ENCODE data around the gene APP. TPM values are rescaled to one million over a fixed set of nuclear protein-coding genes. Genes with fewer than 3 reads are reported as not detected.

APP gene
- total and polyA plus RNA-seq, 7 donors, result 37.7 to 118 (median 56.6) TPM

DNA sequence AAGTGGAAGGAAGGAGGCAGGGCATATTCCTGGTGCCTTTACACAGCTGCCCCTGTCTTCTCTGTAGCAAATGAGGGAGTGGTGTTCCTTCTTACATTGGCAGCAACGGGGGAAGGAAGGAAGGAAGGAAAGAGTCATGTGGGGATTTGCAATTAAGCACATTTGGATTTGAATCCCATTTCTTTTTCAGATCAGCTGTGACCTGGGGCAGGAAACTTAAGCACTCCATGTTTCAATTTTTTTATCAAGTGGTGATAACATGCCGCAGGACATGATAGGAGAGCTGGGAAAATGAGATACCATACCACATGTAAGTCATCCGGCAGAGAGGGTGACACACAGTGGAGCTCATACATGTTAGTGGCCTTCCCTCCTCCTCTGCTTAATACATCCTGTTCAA, 186.8 kb downstream of the APP start:
- intact Hi-C loops (cut with DNase I), result no loop called here
- WGBS, 3 donors, result 46 to 49% (median 46%) methylated on average over 3 of the region's 3 CpGs
- Histone ChIP-seq H3K27me3 (ENCODE audit: insufficient read depth in 3 of 3, low read length in 2 of 3) (no peaks in the 10 kb centered on the region), H3K36me3 (ENCODE audit: insufficient read depth in 1 of 2, low read depth in 1 of 2) (peaks cover 0 to 4% of the 10 kb centered on the region in 2 donors), H3K4me3 (no peak overlapping the region), H3K9me3 (no peaks in the 10 kb centered on the region), H3K27ac (no peak overlapping the region), H3K4me1 (peaks cover 7% of the 10 kb centered on the region)
- TF ChIP-seq, protein P1, sequence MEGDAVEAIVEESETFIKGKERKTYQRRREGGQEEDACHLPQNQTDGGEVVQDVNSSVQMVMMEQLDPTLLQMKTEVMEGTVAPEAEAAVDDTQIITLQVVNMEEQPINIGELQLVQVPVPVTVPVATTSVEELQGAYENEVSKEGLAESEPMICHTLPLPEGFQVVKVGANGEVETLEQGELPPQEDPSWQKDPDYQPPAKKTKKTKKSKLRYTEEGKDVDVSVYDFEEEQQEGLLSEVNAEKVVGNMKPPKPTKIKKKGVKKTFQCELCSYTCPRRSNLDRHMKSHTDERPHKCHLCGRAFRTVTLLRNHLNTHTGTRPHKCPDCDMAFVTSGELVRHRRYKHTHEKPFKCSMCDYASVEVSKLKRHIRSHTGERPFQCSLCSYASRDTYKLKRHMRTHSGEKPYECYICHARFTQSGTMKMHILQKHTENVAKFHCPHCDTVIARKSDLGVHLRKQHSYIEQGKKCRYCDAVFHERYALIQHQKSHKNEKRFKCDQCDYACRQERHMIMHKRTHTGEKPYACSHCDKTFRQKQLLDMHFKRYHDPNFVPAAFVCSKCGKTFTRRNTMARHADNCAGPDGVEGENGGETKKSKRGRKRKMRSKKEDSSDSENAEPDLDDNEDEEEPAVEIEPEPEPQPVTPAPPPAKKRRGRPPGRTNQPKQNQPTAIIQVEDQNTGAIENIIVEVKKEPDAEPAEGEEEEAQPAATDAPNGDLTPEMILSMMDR (IDR thresholded peaks at IDR 0.05), result no peak
- DNase-seq (no peak), ATAC-seq (no peak)

DNA sequence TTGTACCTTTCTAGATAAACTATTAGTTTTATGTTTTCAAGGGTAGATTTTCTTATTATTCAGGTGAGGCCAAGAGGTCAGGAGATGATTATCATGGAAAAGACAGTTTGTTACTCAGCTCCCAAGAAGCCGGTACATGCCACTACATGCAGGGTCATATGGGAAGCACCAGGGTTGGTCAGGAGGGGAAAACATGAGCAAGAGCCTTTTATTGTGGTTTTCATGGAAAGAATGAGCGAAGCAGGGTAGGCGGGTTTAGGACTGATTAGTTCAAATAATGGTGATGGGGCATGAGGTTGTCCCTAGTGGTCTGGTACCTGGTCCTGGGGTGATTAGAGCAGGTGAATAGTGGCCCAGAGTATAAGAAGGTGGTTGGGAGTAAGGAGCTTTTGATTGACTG, 189.9 kb downstream of the APP start:
- H3K4me3 ChIP-seq, result no peak overlapping the region
- peaks cover 0 to 4% of the 10 kb centered on the region in 2 donors for H3K36me3 ChIP-seq (ENCODE audit: insufficient read depth in 1 of 2, low read depth in 1 of 2)
- DNase-seq, result no peak
- WGBS, 3 donors, result 96 to 99% (median 99%) methylated on average over 3 of the region's 3 CpGs
- H3K27me3 ChIP-seq (ENCODE audit: insufficient read depth in 3 of 3, low read length in 2 of 3), result no peaks in the 10 kb centered on the region
- no peaks in the 10 kb centered on the region for H3K9me3 ChIP-seq
- intact Hi-C loops (cut with DNase I), result no loop called here
- TF ChIP-seq, protein P1 (IDR thresholded peaks at IDR 0.05), result no peak
- peaks cover 7% of the 10 kb centered on the region for H3K4me1 ChIP-seq
- H3K27ac ChIP-seq, result no peak overlapping the region
- ATAC-seq, result no peak

DNA sequence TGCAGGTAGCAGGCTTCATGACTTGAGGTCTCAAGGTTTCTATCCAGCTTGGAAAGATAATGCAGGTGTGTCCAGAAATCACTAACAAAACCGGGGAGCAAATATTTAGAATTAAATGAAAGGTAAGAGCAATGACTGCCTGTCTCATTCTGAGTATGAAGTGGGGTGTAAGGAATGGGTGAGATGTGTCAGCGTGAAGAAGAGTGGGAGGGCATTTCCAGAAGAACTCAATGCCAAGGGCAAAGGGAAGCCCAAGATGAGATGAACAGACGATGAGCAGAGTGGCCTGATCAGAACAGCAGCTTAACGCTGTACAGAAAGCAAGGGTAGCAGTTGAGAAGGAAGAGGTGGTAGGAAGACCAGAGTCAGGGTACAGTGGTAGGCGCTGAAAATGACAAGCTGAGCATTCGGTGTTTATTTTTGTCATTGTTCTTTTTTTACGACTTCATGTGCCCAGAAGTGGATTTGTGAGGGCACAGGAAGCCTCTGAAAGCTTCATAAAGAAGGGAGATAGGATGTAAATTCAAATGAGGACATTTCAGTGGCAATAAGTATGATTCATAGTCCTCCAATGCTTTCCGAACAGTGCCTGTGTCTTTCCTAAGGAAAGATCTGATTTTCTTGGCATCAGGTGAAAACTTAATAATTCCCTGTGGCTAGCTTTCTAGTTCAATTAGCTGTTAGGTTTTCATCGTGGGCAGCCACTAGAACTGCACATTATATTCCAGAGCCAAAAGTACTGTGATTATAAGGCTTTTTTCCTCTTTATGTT, 190.5 kb downstream of the APP start:
- intact Hi-C loops (cut with DNase I), result no loop called here
- no peak for ATAC-seq
- DNase-seq, result no peak
- TF ChIP-seq, protein P1 (IDR thresholded peaks at IDR 0.05), result no peak
- WGBS, 3 donors, result 73 to 81% (median 76%) methylated on average over 9 of the region's 9 CpGs
- H3K9me3 ChIP-seq, result no peaks in the 10 kb centered on the region
- H3K27me3 ChIP-seq (ENCODE audit: insufficient read depth in 3 of 3, low read length in 2 of 3), result no peaks in the 10 kb centered on the region
- peaks cover 0 to 7% of the 10 kb centered on the region in 2 donors for H3K36me3 ChIP-seq (ENCODE audit: insufficient read depth in 1 of 2, low read depth in 1 of 2)
- no peak overlapping the region for H3K4me3 ChIP-seq
- H3K4me1 ChIP-seq, result peaks cover 7% of the 10 kb centered on the region
- H3K27ac ChIP-seq, result no peak overlapping the region

DNA sequence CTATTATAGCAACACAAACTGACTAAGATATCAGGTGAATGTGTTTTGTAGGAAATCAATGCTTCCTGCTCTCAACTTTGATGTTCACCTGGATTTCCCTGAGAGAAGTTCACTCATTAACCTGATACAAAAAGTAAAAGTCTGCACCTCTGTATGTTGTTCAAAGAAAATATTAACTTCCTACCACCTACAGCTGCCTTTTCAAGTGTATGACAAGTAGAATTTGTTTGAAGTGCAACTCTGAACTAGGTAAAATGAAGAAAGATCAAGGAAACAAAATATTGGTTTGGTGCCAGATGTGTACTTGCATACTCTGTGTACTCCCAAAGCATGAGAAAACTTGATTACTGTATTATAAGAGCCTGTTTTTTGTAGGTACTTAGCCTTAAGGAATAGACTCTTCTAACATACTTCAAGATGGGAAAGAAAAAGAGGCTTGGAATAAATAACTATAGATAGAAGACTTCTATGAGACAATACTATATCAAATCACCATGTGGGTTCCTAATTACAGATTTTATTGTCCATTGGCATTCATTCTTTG, 193.4 kb downstream of the APP start:
- TF ChIP-seq, protein P1 (IDR thresholded peaks at IDR 0.05), result no peak
- H3K27ac ChIP-seq, result no peak overlapping the region
- DNase-seq, result no peak
- no peaks in the 10 kb centered on the region for H3K27me3 ChIP-seq (ENCODE audit: insufficient read depth in 3 of 3, low read length in 2 of 3)
- H3K4me1 ChIP-seq, result no peaks in the 10 kb centered on the region
- intact Hi-C loops (cut with DNase I), result no loop called here
- no peak for ATAC-seq
- no peaks in the 10 kb centered on the region for H3K9me3 ChIP-seq
- H3K36me3 ChIP-seq (ENCODE audit: insufficient read depth in 1 of 2, low read depth in 1 of 2), result peaks cover 0 to 20% of the 10 kb centered on the region in 2 donors
- H3K4me3 ChIP-seq, result no peak overlapping the region

Measured in psoas muscle (tissue), 8 donors.